Esophagus (tissue), 2 donors: ENCODE data around the gene FHIT. TPM values are rescaled to one million over a fixed set of nuclear protein-coding genes. Genes with fewer than 3 reads are reported as not detected.

ENCODE experiments used
- H3K27ac ChIP-seq, 2 donors: one replicate each; pipeline ENCODE4 v1.5.1; 2013; ENCODE audit warnings: low read depth in 2 of 2, mild to moderate bottlenecking in 2 of 2, inconsistent platforms in 1 of 2, low read length in 1 of 2, moderate library complexity in 1 of 2
- H3K27me3 ChIP-seq, 2 donors: one replicate each; pipeline ENCODE4 v1.6.1; 2013; ENCODE audit warnings: low read length in 2 of 2, control low read depth in 1 of 2, mild to moderate bottlenecking in 1 of 2; ENCODE audit not compliant: insufficient read depth in 2 of 2, control insufficient read depth in 1 of 2
- H3K36me3 ChIP-seq, 2 donors: one replicate each; pipeline ENCODE4 v1.6.1; 2013; ENCODE audit warnings: low read length in 1 of 2; ENCODE audit not compliant: control insufficient read depth in 2 of 2, insufficient read depth in 2 of 2
- H3K4me1 ChIP-seq, 2 donors: one replicate each; pipeline ENCODE4 v1.6.1; 2013; ENCODE audit warnings: low read length in 1 of 2; ENCODE audit not compliant: control insufficient read depth in 2 of 2, insufficient read depth in 2 of 2
- H3K4me3 ChIP-seq, 2 donors: one replicate each; pipeline ENCODE4 v1.5.1; 2013; ENCODE audit warnings: low read length in 2 of 2, mild to moderate bottlenecking in 2 of 2, low read depth in 1 of 2, moderate library complexity in 1 of 2
- H3K9me3 ChIP-seq, 2 donors: one replicate each; pipeline ENCODE4 v1.6.1; 2013; ENCODE audit warnings: mild to moderate bottlenecking in 2 of 2, low read depth in 1 of 2, low read length in 1 of 2, moderate library complexity in 1 of 2; ENCODE audit not compliant: control insufficient read depth in 2 of 2, insufficient read depth in 1 of 2
- WGBS, 2 donors: extraction: QIAGEN DNeasy Blood & Tissue Kit; methylation state at CpG; one replicate each; pipeline ENCODE4 v1.1.7; 2013; 5-methylcytosine and 5-hydroxymethylcytosine counted together
- polyA plus RNA-seq, 2 donors: library from polyadenylated mRNA; stranded (reverse); fragments of 200-250 nt; gene quantifications; one replicate each; pipeline ENCODE4 v1.2.3, GENCODE V29; 2013
- donor health status: healthy with polysubstance abuse.
- donor health status: Bipolar disorder and iron deficiency.

The FHIT gene
- polyA plus RNA-seq, 2 donors: 3.4 to 5.0 TPM

DNA sequence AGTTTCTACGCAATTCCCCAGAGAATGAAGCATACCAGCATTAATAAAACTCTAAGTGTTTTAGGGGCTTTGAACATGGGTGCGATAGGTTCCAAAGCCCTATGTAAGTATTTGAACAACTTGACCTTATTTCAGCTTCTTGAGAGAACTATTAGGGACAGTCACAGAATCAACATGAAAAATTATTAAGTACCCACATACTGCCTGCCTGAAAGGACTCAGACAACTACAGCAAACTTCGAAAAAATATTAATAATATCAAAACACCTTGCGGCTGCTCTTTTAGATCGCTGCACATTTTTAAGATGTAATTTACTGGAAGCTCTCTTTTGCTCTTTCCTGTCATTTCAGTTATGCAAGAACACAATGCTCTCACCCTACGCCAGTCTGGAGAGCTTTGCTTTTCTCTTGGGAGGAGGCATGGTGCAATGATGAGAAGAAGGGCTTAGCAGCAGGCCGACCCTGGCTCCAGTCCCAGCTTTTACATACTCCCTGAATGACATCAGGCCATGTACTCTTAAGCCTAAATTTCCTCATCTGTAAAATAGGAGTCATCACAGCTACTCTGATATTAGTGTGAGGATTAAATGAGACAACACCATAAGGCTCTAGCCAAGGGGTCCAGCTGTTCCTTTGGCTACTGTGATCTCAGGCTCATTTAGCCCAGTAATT, 640.7 kb downstream of the FHIT start:
- Histone ChIP-seq H3K27ac (no peak overlapping the region), H3K36me3 (no peaks in the 10 kb centered on the region), H3K9me3 (no peaks in the 10 kb centered on the region), H3K27me3 (no peaks in the 10 kb centered on the region), H3K4me1 (no peaks in the 10 kb centered on the region), H3K4me3 (no peak overlapping the region)
- 50 to 68% methylated on average over 7 of the region's 7 CpGs for WGBS, 2 donors

- WGBS, 2 donors: 72 to 77% methylated on average over 4 of the region's 4 CpGs
- Histone ChIP-seq H3K4me1 (no peaks in the 10 kb centered on the region), H3K27me3 (no peaks in the 10 kb centered on the region), H3K27ac (no peak overlapping the region), H3K9me3 (no peaks in the 10 kb centered on the region), H3K4me3 (no peak overlapping the region), H3K36me3 (no peaks in the 10 kb centered on the region)
These were observed 641.8 kb downstream of the FHIT start for GRCh38 chr3:60609446-60609845.

- Histone ChIP-seq H3K36me3 (no peaks in the 10 kb centered on the region), H3K4me1 (no peaks in the 10 kb centered on the region), H3K9me3 (no peaks in the 10 kb centered on the region), H3K27ac (no peak overlapping the region), H3K27me3 (no peaks in the 10 kb centered on the region), H3K4me3 (no peak overlapping the region)
- WGBS, 2 donors: 92 to 95% methylated on average over 3 of the region's 3 CpGs
These were observed 647.4 kb downstream of the FHIT start for GRCh38 chr3:60603860-60604259.

GRCh38 chr3:60600848-60601247, 650.4 kb downstream of the FHIT start:
- Histone ChIP-seq H3K36me3 (no peaks in the 10 kb centered on the region), H3K4me1 (no peaks in the 10 kb centered on the region), H3K9me3 (no peaks in the 10 kb centered on the region), H3K27ac (no peak overlapping the region), H3K4me3 (no peak overlapping the region), H3K27me3 (no peaks in the 10 kb centered on the region)
- 89% methylated on average over 4 of the region's 4 CpGs for WGBS, 2 donors

- Histone ChIP-seq H3K9me3 (no peaks in the 10 kb centered on the region), H3K27me3 (no peaks in the 10 kb centered on the region), H3K36me3 (no peaks in the 10 kb centered on the region), H3K4me1 (no peaks in the 10 kb centered on the region), H3K27ac (no peak overlapping the region), H3K4me3 (no peak overlapping the region)
- WGBS, 2 donors: 67 to 83% methylated on average over 1 of the region's 1 CpG
These were observed 651.7 kb downstream of the FHIT start for GRCh38 chr3:60599586-60599985.

- H3K4me3 ChIP-seq: no peak overlapping the region
- no peaks in the 10 kb centered on the region for H3K27me3 ChIP-seq
- H3K36me3 ChIP-seq: no peaks in the 10 kb centered on the region
- H3K4me1 ChIP-seq: no peaks in the 10 kb centered on the region
- H3K27ac ChIP-seq: no peak overlapping the region
- 37 to 51% methylated on average over 2 of the region's 2 CpGs for WGBS, 2 donors
- no peaks in the 10 kb centered on the region for H3K9me3 ChIP-seq
These were observed 652.6 kb downstream of the FHIT start for GRCh38 chr3:60598671-60599070.

DNA sequence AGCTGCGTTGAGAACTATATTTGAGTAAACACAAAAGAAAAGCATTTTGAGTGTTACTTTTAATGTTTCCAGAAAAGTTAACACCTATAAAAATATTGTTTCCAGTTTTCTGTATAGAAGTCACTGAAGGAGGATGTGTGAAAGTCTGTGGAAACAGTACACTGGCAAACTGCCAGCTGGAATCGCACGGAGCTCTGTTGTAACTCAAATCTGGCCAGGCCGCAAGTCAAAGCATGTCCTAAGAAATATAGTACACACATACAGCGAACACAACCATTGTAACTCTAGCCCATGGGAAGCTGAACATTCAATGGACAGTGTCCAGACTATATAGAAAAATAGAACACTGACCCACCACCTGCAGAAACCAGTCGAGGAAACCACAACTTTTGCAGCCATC, 657.2 kb downstream of the FHIT start:
- Histone ChIP-seq H3K36me3 (no peaks in the 10 kb centered on the region), H3K27ac (no peak overlapping the region), H3K9me3 (no peaks in the 10 kb centered on the region), H3K4me1 (peaks cover 0 to 5% of the 10 kb centered on the region in 2 donors), H3K27me3 (no peaks in the 10 kb centered on the region), H3K4me3 (no peak overlapping the region)
- WGBS, 2 donors: 20 to 32% methylated on average over 6 of the region's 6 CpGs

DNA sequence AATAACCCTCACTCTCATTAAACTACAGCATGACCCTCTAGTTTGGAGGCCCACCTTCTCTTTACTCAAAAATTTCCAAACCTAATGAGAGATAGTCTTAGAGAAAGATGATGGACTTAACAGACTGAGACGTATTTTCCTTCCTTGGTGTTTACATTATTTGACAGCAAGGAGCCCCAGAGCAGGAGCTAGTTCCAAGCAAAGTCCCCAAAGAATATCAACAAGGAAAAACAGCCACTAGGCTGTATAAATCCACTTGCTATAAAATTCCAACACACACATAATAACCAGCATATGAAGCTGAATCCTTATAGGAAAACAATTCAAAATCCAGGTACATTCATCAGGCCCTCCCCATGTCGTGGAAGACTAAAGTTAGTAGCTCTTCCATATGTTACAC, 660.0 kb downstream of the FHIT start:
- Histone ChIP-seq H3K27me3 (no peaks in the 10 kb centered on the region), H3K9me3 (no peaks in the 10 kb centered on the region), H3K36me3 (no peaks in the 10 kb centered on the region), H3K27ac (no peak overlapping the region), H3K4me3 (no peak overlapping the region), H3K4me1 (peaks cover 0 to 5% of the 10 kb centered on the region in 2 donors)
- 73 to 84% methylated on average over 2 of the region's 2 CpGs for WGBS, 2 donors

GRCh38 chr3:60588806-60589205, 662.4 kb downstream of the FHIT start:
- no peaks in the 10 kb centered on the region for H3K27me3 ChIP-seq
- no peak overlapping the region for H3K27ac ChIP-seq
- H3K4me1 ChIP-seq: peaks cover 0 to 5% of the 10 kb centered on the region in 2 donors
- no peak overlapping the region for H3K4me3 ChIP-seq
- H3K36me3 ChIP-seq: no peaks in the 10 kb centered on the region
- WGBS, 2 donors: 42 to 66% methylated on average over 3 of the region's 3 CpGs
- H3K9me3 ChIP-seq: no peaks in the 10 kb centered on the region

DNA sequence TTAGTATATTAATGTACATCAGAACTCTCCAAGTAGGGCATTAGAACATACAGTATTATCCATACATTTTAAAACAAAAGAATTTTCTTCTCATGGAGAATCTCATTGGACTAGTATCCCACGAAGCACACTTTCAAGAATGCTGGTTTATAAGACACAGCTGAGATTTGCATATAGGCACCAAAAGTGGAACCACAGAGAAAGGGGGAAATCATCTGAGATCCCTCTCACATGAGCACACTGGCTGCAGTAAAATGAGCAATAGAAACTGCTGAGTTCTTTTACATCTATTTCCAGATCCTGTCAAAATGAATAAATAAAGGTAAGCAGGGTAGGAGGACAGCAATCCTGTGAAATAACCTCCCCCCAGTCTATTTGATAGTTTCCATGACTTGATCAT, 665.3 kb downstream of the FHIT start:
- Histone ChIP-seq H3K4me3 (no peak overlapping the region), H3K9me3 (no peaks in the 10 kb centered on the region), H3K36me3 (no peaks in the 10 kb centered on the region), H3K4me1 (no peaks in the 10 kb centered on the region), H3K27ac (no peak overlapping the region), H3K27me3 (no peaks in the 10 kb centered on the region)
- WGBS, 2 donors: 0 to 36% methylated on average over 1 of the region's 1 CpG
